Stimulated activated CD4-positive, alpha-beta T cell treated with anti-CD3 and anti-CD28 coated beads, TNF-alpha, amount 100 ng/mL, for 24 hours (primary cell): ENCODE results near the gene SNAPC4.
"Not testable (repeated sequence)": the region's sequence is repeated elsewhere in the genome, so short reads cannot be mapped to it uniquely, and the experiment has no call there.

Source experiments
- DNase-seq, 3 experiments: peaks; one replicate each; pipeline ENCODE4 v3.0.0-alpha.2; 2020; ENCODE audit warnings: low read depth in 3 of 3

The SNAPC4 gene

DNA sequence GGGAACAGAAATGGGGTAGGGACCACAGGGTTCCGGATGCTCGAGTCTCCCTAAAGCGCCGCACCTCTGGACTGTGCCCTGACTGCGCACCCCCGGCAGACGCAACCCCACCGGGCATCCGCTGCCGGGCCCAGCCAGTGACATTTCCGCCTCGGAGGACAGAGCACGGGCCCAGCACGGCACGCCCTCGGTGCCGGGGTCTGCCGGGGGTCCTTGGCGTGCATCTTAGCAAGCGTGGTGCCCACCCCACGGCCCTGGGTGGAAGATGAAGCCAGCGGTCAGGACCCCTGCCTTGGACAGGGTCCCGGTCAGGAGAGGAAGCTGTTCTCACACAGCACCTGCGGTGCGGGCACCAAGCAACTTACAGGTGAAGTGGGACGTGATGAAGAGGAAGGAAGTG is 32.6 kb upstream of the SNAPC4 start:
- DNase-seq, result no peak

GRCh38 chr9:136431782-136432350 is 31.9 kb upstream of the SNAPC4 start:
- DNase-seq, result no peak

- no peak for DNase-seq
Measured at GRCh38 chr9:136430588-136431234, 30.7 kb upstream of the SNAPC4 start.

DNA sequence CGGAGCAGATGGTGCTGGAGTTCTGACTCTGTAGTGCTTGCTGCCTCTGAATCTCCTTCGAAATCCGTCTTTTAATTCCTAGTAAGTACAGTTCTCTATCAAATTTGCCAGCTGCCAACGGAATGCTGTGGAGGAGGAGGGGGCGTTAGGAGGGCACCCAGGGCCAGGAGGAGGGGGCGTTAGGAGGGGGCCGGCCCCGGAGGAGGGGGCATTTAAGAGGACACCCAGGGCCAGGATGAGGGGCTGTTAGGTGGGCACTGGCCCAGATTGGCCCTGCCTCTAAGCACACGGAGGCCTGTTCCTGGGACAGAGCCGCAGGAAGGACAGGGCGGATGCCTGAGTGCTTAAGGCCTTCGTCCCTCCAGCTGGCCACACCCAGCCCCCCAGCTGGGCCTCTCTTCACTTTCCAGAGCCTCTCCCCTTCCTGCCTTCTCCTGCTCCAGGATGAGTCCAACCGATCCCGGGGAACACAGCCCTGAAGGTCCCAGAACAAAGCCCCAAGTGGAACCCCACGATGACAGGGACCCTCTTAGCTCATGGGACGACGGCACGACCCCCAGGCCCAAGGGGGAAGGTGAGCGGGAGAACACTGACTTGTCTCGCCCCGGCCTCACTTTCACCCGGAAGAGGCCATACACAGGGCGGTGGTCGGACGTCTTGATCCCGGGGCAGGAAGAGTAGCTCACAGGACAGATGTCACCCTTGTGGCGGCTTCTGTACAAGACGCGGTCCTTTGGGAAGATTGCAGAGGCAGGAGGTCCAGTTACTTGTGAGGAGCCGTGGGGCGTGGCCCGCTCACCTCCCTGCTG is 29.9 kb upstream of the SNAPC4 start:
- no peak for DNase-seq

DNA sequence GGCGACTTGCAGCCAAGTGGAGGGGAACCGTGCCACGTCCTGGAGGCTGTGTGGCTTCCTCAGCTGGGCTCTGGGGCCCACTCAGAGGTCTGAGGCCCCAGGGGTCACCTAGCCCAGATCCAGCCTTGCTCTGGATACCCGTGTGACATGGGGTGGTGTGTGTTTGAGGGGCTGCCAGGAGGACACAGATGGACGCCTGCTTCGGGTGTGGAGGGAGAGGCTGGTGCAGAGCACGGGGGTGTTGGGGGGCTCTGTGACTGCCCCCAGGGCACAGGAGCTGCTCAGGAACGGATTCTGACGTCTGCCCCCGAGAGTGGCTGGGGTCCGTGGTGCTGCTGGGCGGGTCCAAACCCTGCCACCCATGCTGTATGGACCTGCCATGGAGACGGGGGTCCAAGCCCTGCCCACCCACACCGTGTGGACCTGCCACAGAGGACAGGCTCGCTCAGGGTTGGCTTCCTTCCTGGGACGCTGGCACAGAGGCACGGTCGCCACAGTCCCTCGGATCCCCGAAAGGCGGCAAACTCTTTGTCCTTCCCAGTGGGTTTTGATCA is 29.2 kb upstream of the SNAPC4 start:
- DNase-seq, result no peak

DNA sequence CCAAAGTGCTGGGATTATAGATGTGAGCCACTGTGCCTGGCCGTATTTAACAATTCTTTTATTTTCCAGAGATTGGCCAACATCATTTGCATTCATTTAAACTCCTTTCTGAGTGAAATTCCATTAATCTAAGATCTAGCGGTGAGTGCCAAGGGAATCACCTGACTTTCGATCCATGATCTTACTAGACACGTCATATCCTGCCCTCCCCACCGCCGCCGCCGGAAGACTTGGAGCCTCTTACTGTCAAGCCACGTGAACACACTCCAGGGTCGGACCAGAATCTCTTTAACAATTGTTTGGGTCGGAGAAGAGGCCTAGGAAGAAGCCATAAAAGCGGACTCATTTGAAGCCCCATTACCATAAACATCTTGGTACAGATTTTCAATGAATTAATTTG is 26.8 kb upstream of the SNAPC4 start:
- DNase-seq, result no peak

- DNase-seq, result not testable (repeated sequence)
Measured at GRCh38 chr9:136425367-136425766, 25.4 kb upstream of the SNAPC4 start.

DNA sequence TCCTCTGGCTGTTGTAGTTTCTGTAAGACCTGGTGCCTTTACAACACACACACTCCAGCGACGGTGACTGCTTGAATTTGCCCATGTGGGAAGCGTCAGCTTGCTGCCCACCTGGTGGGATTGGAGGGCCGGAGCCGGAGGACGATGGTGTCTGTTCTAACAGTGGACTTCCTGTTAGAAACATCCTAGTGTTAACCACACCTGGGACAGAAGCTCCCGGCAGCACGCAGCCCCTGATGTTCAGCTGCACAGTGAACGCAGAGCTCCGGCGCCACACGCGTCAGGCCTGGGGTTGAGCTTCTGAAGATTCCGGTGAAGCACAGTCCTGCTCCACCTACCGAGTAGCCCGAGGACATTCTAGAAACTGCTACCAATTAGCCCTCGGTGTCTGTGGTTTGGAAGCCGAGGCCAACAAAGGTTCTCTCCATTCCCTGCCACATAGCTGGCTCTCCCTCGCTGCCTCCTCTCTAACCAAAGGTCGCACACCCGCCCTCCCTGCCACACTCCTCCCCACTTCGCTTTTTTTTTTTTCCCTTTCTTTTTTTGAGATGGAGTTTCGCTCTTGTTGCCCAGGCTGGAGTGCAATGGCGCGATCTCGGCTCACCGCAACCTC is 24.9 kb upstream of the SNAPC4 start:
- no peak for DNase-seq

GRCh38 chr9:136423432-136424146 is 23.6 kb upstream of the SNAPC4 start:
- DNase-seq, result no peak

GRCh38 chr9:136422876-136423275 is 22.9 kb upstream of the SNAPC4 start:
- no peak for DNase-seq

- no peak for DNase-seq
Measured at GRCh38 chr9:136421791-136422190, 21.8 kb upstream of the SNAPC4 start.

DNA sequence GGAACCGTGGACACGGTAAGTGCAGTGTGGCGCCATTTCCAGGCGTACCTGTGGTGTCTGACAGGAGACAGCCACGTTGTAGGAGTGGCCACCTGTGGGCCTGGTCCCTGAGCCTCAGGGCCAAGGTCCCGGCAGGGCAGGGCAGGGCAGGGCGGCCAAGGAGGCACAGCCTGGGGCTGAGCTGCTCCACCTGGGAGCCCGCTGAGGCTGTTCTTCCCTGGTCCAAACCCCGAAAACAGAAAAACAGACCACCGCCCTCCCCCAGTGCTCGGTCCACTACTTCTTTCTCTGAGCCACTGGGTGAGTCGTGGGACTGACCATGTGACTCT is 19.1 kb upstream of the SNAPC4 start:
- no peak for DNase-seq

DNA sequence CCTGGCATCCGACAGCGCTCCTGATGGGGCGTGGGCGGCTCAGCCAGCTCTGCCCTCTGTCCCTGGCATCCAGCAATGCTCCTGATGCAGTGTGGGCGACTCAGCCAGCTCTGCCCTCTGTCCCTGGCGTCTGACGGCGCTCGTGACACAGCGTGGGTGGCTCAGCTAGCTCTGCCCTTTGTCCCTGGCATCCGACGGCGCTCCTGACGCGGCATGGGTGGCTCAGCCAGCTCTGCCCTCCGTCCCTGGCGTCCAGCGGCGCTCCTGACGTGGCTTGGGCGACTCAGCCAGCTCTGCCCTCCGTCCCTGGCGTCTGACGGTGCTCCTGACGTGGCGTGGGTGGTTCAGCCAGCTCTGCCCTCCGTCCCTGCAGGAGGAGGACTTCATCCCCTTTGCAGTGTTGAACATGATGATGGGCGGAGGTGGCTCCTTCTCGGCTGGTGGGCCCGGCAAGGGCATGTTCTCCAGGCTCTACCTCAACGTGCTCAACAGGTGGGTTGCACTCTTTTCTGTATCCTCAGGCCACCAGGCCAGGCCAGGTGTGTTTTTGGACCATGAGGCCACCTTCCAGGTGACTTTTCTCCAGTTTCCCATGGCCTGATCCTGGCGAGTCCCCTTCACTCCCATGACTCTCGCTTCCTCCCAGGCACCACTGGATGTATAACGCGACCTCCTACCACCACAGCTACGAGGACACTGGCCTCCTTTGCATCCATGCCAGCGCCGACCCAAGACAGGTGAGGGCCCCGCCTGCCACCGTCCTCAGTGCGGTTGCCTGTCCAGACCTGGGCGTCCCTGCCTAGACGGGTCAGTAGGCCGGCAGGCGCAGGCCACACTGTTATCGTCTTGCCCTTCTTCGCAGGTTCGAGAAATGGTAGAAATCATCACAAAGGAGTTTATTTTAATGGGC is 18.5 kb upstream of the SNAPC4 start:
- DNase-seq, result no peak

- DNase-seq, result no peak
Measured at GRCh38 chr9:136416914-136417313, 16.9 kb upstream of the SNAPC4 start.

- no peak for DNase-seq
Measured at GRCh38 chr9:136416427-136416826, 16.5 kb upstream of the SNAPC4 start.

GRCh38 chr9:136412962-136413361 is 13.0 kb upstream of the SNAPC4 start:
- no peak for DNase-seq

DNA sequence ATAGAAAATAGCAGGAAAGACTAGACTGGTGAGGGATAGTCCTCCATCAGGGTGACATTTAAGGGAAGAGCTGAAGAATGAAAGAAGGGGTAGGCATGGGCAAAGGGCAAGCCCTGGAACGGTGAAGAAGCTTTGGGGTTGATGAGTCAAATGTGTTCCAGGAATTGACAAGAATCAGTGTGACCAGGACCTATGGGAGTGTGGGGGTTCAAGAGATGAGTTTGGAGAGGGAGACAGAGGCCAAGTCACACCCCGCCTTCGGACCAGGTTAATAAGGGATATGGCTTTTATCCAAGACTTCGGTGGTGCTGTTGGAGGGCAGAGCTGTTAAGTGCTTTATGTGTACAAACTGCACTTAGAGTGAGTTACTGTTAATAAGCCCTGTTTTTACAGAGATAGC is 11.4 kb upstream of the SNAPC4 start:
- DNase-seq, result no peak

- peak; percentile 92 to 97 (median 95) for DNase-seq
Measured at GRCh38 chr9:136410500-136411287, 10.7 kb upstream of the SNAPC4 start, which contains the start of the genes ENTR1 and PMPCA. TSS of gene ENTR1 (minus strand) at chr9:136410614. CDS start at chr9:136410397, 217 bp downstream. TSS of gene PMPCA (plus strand) at chr9:136410658. CDS start at chr9:136410669, 11 bp downstream.

DNA sequence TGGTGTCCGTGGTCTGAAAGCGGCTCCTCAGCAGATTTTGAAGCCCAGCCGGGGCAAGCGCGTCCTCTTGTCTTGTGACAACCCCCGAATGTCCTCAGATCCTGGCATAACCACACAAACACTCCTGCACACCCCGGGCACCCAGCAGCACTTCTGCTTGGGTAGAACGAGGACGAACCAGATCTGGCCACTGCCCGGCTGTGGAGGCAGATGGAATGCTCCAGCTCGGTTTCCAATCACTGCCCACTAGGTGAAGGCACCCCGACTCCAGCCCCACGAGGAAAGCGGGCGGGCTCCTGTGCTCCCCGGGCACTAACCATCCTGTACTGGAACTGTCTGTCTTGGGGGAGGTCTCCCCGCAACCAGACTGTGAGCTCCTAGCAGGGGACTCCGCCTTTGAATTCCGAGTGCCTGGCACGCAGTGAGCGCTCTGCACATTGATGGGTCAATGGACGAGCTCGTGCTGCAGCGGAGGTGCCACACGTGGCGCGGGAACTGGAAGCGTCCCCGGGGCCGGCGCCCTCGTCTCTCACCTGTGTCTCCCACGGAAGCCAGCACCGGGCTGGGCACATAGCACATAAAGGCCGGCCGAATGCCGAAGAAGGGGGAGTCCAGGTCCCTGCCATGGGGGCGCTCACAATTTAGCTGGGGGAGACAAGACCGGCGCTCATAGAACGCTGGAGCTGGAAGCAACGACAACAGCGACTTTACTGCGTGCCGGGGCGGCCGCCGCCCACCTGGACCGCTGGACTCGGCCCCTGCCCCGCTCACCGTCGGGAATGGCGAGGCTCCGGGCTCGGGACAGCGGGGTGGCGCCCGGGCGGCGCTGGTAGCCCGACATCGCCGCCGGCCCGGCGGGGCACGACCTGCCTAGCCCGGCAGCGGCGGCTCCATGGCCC is 9.8 kb upstream of the SNAPC4 start:
- no peak for DNase-seq
